Astrocyte of the cerebellum (primary cell): ENCODE data around the gene MEIS2.

Experiments used
- DNase-seq: peaks from one replicate; pipeline ENCODE4 v3.0.0-alpha.2; 2011; ENCODE audit warnings: low read depth
- H3K4me3 ChIP-seq: 2 replicates; pipeline ENCODE4 v1.5.1; 2011; ENCODE audit warnings: mild to moderate bottlenecking, low read depth, low read length, moderate library complexity
- in situ Hi-C: cut with HindIII; loops from 2 replicates; pipeline ENCODE4 v1.10.0; 2017; ENCODE audit warnings: low sequenced_read_pairs
- TF ChIP-seq, protein P1 (sequence below): IDR thresholded peaks from 2 replicates; pipeline ENCODE4 v1.5.1; 2012; ENCODE audit warnings: low read length, low read depth, moderate library complexity, mild to moderate bottlenecking; ENCODE audit errors: missing control alignments

The MEIS2 gene

DNA sequence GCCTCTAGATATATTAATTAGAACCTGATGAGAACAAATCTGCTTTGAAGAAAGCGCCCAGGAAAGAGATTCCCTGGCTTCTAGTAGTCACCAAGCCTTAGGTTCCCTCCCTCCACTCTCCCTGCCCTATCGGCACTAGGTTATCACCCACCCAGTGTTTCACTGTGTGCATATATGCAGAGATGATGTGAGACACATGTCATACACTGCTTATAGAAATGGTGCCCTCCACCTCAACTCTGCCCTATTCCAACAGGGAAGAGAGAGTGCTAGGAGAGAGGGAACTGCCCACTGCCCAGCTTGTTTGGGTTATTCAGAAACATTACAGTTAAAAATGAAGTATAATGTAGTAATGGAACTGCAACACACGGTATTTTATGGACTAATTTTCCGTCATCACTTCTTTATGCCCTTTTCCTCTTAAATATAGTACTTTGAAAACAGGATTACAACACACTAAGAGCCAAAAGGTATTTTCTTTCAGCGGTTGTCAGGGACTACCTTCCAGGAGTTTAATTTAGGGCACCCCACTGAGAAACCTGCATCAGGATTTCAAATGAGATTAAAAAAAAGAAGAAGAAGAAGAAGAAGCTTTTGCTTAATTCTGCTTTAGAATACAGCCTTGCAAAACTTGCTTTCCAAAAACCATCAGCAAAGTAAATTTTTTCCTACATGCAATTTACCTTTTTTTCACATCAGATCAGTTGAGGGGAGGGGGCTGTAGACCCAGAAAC lies 55.3 kb downstream of the MEIS2 start:
- no peak overlapping the region for H3K4me3 ChIP-seq
- in situ Hi-C loops = no loop called here
- no peak for DNase-seq
- TF ChIP-seq, protein P1, sequence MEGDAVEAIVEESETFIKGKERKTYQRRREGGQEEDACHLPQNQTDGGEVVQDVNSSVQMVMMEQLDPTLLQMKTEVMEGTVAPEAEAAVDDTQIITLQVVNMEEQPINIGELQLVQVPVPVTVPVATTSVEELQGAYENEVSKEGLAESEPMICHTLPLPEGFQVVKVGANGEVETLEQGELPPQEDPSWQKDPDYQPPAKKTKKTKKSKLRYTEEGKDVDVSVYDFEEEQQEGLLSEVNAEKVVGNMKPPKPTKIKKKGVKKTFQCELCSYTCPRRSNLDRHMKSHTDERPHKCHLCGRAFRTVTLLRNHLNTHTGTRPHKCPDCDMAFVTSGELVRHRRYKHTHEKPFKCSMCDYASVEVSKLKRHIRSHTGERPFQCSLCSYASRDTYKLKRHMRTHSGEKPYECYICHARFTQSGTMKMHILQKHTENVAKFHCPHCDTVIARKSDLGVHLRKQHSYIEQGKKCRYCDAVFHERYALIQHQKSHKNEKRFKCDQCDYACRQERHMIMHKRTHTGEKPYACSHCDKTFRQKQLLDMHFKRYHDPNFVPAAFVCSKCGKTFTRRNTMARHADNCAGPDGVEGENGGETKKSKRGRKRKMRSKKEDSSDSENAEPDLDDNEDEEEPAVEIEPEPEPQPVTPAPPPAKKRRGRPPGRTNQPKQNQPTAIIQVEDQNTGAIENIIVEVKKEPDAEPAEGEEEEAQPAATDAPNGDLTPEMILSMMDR = no peak

DNA sequence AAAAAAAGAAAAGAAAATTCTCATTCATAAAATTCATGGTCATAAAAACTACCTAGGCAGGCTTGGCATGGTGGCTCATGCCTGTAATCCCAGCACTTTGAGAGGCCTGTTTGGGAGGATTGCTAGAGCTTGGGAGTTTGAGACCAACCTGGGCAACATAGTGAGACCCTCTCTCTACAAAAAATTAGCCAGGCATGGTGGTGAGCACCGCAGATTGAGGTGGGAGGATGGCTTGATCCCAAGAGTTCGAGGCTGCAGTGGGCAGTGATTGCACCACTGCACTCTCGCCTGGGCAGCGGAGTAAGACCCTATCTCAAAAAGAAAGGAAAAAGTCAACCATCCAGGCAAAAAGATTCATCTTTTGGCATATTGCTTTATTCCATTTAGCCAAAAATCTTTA lies 58.5 kb downstream of the MEIS2 start:
- no peak overlapping the region for H3K4me3 ChIP-seq
- TF ChIP-seq, protein P1 = no peak
- no peak for DNase-seq
- in situ Hi-C loops = no loop called here

DNA sequence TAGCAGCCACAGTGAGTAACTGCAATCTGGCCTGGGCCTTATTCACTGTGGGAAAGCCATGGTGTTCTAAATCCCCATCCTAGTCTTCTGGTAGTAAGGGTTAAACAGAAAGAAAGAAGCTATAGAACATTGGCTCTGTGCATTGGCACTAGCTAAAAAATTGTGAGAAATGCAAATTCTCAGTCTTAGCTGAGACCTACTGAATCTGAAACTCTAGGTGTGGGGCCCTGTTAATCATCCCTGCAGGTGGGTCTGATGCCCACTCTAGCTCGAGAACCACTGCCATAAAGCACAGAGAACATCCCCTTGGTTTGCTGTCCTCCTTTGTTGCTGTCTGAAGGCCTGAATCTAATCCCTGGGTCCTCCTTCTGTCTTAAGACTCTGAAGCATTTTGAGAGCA lies 59.3 kb downstream of the MEIS2 start:
- DNase-seq = no peak
- in situ Hi-C loops = no loop called here
- H3K4me3 ChIP-seq = no peak overlapping the region
- TF ChIP-seq, protein P1 = no peak

DNA sequence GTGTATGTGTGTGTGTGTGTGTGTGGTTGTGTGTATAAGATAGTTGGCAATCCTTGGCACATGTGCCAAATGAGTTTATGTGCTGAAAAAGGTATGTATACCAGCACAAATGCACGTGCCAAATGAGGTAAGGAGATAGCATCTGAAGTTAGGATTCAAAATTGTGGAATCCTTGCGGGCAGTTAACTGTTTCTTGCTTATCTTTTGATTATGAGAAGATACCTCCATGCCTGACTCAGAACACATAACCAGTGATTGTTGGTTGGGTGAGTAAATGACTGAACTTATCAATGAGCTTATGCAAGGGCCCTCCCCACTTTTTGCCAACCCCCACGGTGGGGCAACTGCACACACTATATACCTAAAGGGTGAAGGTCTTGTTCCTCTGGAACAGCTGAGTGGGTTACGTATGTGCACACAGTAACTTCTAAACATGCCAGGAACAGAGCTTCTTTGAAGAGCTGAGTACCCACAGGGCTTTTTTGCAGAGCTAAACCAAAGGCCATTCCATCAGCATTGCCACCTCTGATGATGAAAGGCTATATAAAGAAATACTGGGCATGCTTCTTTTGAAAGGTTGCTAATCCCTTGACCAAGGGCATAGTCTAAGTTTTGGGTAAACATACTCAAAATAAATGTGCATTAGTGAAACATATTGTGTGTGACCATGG lies 60.1 kb downstream of the MEIS2 start:
- DNase-seq = no peak
- in situ Hi-C loops = no loop called here
- H3K4me3 ChIP-seq = no peak overlapping the region
- TF ChIP-seq, protein P1 = no peak

DNA sequence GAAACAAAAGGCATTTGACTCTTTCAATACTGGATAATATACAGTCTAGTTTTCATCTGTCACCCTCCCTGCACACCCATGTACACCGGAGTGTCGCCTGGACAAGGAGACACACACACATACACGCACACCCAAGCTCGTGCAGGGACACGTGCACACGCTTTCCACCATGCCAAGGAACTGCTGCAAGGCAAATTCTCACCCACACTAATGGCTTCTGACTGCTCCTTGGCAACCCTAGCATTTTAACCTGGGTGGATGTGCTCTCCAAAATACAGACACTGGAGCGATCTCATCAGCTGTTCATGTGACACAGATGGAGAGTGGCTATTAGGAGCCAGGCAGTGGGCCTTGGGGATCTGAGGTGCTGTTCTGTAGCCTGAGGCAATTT lies 61.6 kb downstream of the MEIS2 start:
- no peak overlapping the region for H3K4me3 ChIP-seq
- no peak for DNase-seq
- TF ChIP-seq, protein P1 = no peak
- in situ Hi-C loops = no loop called here

DNA sequence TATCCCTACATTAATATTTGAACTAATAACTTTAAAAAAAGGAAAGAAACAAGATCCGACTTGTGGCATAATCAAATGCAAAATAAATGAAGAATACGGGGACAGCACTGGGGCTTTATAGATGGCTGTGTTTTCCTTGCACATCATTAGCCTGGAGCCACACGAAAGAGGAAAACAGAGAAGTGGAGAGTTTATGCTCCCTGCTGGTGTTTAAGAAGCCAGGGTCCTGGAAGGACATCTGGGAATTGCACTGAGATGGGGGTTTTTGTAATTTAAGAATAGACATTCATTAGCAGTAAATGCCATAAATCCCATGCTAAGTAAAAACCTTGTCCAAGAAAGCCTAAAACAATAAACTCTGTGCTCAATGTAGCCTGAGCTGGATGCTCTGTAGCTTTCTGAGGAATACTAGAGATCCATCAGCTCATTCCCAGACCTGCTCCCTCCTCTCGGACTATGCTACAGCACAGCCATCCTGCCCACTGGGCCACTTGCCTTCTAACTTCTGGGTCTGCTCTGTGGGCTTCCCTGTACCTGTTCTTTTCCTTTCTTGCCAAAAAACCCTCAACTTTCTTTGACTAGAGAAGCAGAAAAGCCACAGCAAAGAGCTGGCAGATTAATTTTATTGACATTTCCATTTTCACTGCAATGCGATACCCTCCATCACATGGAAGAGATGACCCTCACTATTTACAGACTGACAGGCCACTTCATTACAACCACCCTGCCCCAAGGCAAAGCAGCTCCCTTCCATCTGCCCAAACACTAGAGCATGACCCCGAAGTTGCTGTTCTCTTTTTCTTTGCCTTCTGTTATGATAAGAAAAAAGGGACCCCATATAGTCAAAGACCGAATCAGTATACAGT lies 62.3 kb downstream of the MEIS2 start:
- TF ChIP-seq, protein P1 = no peak
- DNase-seq = no peak
- H3K4me3 ChIP-seq = no peak overlapping the region
- in situ Hi-C loops = no loop called here
